ENCODE results near the gene UBL3.

UBL3 gene

GRCh38 chr13:29849731-29850212 lies 645 bp downstream of the UBL3 start:
- peak; percentile 42 for DNase-seq (ENCODE audit: low spot score)
- TF ChIP-seq CTCF (IDR thresholded peaks at IDR 0.05; ENCODE audit: extremely low read depth, missing control alignments) = no peak

GRCh38 chr13:29849071-29849631 lies 1.3 kb downstream of the UBL3 start:
- TF ChIP-seq CTCF (IDR thresholded peaks at IDR 0.05; ENCODE audit: extremely low read depth, missing control alignments) = no peak
- peak; percentile 28 for DNase-seq (ENCODE audit: low spot score)

GRCh38 chr13:29847501-29847983 lies 2.9 kb downstream of the UBL3 start:
- peak; percentile 14 for DNase-seq (ENCODE audit: low spot score)
- TF ChIP-seq CTCF (IDR thresholded peaks at IDR 0.05; ENCODE audit: extremely low read depth, missing control alignments) = no peak

GRCh38 chr13:29846475-29847256 lies 3.8 kb downstream of the UBL3 start:
- TF ChIP-seq CTCF (IDR thresholded peaks at IDR 0.05; ENCODE audit: extremely low read depth, missing control alignments) = no peak
- no peak for DNase-seq (ENCODE audit: low spot score)

GRCh38 chr13:29845440-29846056 lies 4.9 kb downstream of the UBL3 start:
- no peak for DNase-seq (ENCODE audit: low spot score)
- TF ChIP-seq CTCF (IDR thresholded peaks at IDR 0.05; ENCODE audit: extremely low read depth, missing control alignments) = no peak

GRCh38 chr13:29844441-29844840 lies 6.0 kb downstream of the UBL3 start:
- TF ChIP-seq CTCF (IDR thresholded peaks at IDR 0.05; ENCODE audit: extremely low read depth, missing control alignments) = no peak
- DNase-seq (ENCODE audit: low spot score) = no peak

- TF ChIP-seq CTCF (IDR thresholded peaks at IDR 0.05; ENCODE audit: extremely low read depth, missing control alignments) = no peak
- no peak for DNase-seq (ENCODE audit: low spot score)
Measured at GRCh38 chr13:29840585-29840984, 9.8 kb downstream of the UBL3 start.

Measured in GM20000 (cell line).